GM04504 (cell line): ENCODE data around the gene FARP1.

Experiments used
- DNase-seq: peaks from one replicate; pipeline ENCODE4 v3.0.0-alpha.2; 2012; ENCODE audit warnings: low read depth

The FARP1 gene

DNA sequence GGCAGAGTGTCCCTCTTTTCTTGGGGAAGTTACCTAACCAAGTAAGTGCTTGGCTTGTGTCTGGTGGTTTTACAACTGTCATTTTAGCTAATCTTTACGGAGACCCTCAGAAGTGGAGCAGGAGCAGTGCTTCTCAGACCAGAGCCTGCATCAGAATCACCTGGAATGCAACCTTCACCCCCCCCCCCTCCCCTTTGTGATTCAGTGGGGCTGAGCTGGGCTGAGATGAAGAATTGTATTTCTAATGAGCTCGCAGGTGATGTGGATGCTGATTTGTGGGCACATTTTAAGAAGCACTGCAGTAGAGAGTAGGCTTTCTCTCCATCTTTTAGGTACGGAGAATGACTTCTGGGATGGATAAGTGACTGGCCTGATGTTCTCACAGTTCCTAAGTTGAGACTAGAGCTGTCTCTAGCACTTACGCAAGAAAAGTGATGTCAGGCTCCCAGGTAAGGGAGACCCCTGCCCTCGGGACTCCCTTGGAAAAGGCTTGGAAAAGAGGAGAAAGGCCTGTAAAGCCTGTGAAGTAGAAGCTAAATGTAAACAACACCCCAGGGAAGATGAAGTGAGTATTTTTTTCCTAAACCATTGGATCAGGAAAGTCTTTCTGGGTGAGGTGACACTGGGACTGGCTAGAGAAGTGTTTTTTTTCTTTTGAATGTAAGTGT is 57.5 kb downstream of the FARP1 start:
- DNase-seq: no peak

DNA sequence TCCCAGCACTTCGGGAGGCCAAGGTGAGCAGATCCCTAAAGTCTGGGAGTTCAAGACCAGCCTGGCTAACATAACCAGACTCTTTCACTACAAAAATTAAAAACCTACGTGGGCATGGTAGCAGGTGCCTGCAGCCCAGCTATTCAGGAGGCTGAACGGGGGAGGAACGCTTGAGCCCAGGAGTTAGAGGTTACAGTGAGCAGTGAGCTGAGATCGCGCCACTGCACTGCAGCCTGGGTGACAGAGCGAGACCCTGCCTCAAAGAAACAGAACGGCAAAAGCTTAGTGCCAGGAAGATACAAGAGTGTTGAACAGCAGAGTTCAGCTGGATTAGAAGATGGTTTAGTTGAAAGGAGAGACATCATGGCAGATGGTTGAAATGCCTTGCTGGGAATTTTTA is 58.3 kb downstream of the FARP1 start:
- DNase-seq: no peak

DNA sequence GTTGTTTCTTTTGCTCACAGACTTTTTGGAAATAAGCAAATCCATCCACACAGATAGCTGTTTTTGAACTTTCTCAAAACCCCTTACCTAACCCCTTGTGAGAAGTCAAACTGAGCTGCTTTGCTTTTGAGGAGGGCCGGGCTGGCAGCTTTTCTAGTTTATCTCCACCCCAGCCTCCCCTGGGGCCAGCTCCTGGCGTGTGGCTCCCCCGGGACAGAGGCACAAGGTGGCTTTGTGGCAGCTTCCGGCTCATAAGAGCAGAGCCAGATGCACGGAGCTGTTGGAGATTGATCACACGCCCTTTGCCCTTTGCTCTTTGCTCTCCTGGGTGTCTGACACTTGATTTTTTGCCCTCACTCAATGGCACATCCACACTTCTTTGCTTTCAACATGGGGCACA is 59.1 kb downstream of the FARP1 start:
- no peak for DNase-seq

DNA sequence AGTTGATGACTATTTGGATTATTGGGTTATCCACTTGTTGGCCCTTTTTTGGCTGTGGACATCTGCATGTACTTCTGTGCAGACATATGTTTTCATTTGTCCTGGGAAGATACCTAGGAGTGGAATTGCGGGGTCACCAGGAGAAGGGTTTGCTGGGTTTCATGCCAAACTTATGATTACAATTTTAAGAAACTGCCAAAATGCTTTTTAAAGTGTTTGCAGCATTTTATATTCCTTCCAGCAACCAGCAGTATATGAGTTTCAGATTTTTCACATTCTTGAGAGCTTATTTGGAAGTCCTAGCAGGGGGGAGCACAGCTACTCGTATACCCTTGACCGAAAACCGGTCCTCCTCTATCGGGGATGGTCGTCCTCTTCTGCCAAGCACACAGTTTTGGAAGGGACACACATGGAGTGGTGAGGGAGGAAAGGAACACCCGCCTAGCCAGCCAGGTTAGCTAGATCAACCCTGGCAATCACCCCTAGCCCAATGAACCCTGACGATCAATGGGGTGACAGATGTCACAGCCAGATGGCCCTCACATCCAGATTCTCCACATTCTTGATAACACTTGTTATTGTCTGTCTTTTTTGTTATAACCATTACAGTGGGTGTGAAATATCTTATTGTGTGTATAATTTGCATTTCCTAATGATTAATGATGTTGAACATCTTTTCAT is 60.9 kb downstream of the FARP1 start:
- peak; percentile 81 for DNase-seq

DNA sequence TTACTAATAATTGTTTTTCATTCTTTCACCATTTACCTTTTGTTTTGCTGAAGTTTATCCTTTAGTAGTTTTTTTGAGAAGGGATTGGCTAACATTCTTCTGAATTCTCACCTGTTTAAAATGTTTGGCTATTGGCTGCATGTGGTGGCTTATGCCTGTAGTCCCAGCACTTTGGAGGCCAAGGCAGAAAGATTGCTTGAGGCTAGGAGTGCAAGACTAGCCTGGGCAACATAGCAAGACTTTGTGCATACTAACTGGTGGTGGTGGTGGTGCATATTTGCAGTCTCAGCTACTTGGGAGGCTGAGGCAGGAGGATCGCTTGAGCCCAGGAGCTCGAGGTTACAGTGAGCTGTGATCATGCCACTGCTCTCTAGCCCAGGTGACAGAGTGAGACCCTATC is 61.7 kb downstream of the FARP1 start:
- DNase-seq: no peak

DNA sequence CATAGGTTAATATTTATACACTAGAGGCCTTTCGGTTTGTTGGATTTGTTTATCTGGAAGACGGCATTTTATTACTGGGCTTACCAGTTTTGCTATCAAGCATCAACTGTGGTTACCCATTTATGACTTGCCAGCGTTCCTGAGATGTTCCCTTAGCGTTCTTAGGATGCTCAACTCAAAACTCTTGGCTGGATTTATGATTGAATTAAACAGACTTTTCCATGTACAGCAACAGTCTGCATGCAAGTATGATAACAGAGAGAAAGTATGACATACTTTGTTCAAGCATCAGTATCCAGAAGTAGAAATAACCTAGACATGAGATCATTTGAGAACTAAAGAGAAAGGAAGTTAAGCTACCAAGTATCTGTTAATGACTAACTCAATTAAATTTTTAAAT is 64.1 kb downstream of the FARP1 start:
- peak; percentile 92 for DNase-seq

DNA sequence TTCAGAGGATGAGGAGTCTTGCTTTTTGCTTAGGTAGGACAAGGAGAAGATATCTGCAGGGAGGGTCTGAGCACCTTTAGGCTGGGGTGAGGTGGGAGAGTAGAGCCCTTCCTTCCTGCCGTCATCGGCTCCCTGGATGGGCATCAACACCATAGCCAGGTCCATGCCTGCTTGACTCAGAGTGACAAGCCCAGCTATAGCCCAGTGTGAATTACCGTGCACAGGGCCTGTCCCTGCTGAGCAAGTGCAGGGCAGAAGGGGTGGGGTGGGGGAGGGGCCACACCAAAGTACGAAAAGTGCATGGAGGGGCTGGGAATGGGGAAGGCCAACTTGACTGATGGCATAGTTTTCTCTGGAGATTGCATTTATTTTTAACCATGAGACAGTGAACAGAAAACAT is 64.5 kb downstream of the FARP1 start:
- DNase-seq: no peak

DNA sequence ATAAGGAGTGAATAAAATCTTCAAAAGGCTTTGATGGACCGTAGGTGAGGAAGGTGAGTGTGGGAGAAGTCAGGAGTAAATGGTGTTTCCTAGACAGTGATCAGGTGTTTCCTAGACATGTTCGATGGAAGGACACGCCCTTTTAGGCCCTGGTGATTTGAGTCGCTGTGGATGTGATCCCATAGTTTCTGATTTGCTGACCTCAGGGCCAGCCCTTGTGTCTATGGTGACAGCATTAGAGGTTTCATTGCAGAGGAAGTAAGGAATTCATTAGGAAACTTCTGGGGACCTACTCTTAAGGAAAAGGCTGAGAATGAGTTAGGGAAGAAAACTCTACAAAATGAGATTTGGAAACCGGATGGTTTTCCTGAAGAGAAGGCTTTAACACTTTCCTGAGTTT is 65.7 kb downstream of the FARP1 start:
- no peak for DNase-seq

DNA sequence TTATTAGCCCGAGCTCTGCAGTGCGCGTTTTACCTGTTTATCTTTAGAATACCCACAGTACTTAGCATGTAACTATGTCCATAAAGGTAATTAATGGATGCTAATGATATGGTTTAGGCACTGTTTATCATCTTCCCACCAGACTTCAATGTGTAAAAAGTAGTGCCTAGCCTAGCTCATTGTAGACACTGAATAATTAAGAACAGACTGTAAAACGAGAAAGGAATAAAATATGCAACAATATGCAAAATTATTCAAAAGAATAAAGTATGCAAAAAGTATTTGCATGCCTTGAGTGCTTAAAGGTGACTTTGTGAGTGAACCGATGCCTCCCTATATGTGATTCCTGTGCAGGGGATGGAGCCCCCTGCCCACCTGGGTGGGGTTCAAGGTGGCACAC is 69.9 kb downstream of the FARP1 start:
- no peak for DNase-seq

DNA sequence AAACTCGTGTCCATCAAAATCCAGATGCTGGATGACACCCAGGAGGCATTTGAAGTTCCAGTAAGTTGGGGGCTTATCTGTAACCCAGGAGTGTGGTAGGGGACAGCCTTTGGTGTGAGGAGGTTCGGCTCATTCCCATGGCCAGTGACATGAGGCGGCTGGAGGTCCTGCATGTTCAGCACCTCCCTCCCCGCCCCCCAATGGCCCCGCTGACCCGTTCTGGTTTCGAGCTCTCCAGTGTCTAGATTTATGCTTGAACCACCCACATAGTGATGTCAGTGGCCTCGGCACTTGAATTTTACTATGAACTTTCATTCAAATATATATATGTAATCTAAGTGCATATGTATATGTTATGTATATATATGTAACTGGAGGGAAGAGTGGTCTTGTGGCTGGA is 70.5 kb downstream of the FARP1 start:
- no peak for DNase-seq

DNA sequence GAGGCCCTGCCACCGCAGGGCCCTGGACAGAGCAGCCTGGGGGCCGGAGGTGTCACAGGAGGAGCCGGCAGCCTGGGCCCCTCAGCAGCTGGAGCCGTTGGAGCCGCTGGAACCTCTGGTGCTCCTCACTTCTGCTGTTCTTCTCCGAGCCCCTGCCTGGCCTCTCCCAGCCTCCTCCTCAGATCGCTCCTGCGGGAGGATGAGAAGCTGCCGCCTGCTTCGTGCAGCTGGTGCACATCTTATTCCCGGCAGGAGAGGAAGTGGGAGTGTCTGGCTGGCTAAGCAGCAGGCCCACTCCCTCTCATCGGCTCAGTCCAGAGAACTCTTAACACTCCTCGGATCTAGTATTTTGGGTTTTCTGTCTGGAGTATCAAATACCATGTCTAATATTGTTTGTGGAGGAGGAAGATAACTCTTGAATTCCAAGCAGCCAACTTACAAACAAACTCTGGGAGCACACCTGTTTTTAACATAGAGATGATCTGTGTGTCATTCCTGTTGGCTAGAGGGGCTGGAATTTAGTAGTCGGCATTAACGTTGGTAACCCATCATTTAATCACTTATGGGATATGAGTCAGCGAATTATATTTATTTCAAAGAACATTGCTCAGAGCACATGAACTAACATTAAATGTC is 71.2 kb downstream of the FARP1 start:
- peak; percentile 40 for DNase-seq

DNA sequence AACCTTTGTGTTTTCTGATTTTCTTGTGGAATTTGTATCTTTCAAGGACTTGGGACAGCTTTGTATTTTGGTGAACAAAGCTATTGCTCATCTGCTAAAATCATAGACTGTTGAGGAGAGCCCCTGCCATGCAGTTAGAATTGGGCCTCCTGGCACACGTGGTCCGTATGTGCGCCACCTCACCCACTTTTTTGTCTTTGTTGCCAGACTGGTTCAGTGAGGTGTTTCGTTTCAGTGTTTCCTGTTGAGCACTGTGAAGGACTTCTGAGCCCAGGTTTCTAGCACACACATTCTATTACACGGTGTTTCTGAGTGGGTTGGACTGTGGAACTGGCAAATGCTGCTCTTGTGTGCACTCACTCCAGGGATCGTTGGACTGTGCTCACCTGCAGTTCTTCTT is 71.8 kb downstream of the FARP1 start:
- DNase-seq: no peak

DNA sequence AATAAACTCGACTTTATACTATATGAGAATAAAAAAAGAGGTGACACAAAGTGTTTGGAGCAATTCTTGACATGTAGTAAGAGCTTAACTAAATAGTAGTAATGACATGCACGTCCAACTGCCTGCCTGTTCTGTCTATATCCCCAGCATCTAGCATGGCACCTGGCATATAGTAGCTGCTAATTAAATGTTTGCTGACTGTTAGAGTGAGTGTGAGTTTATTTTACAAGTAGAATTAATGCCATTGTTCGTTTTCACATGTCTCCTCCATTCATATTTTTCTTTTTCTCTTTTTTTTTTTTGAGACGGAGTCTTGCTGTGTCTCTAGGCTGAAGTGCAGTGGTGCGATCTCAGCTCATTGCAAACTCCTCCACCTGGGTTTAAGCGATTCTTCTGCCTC is 72.6 kb downstream of the FARP1 start:
- DNase-seq: no peak

DNA sequence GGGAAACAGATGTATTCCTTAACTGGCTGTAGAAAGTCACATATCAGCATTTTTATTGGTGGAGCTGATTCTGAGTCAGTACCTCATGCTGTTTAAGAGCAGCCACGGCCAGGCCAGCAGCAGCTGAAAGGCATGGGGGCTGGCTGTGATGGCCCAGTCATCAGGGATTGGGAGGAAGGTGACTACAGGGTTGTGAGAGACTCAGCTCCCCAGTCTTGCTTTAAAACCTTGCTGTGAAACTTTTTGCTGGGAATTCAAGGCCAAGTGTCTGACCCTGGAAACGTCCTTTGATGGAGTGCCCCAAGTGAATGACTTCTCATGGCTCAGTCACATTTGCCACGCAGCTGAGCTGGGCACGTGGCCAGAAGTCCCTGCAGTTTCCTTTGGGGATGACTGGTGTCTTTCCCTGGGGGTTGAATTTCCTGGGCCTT is 73.3 kb downstream of the FARP1 start:
- peak; percentile 88 for DNase-seq

DNA sequence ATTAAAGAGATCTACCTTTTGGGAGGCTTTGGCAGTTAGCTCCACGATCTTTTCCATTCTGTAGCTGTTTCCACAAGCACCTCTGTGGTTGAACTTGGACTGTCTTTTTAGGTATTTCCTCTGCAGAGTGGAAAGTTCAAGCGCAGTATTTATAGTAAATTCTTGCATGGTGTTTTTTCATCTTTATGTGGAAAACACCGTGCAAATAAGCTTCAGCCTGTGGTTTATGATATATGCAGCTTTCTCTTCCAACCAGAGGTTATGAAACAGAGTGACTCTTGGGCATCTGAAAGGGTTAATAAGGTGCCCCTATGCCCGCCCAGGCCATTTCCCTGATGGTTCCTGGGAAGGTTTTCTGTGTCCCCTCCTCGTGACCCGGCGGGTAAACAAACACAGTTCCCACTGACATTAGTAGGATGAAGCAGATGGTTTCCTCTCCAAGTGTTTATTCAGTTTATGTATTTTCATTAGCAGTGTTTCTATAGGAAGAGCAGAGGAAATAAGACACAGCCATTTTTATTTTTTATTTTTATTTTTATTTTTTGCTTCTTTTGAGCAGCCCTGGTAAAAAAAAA is 73.9 kb downstream of the FARP1 start:
- no peak for DNase-seq

DNA sequence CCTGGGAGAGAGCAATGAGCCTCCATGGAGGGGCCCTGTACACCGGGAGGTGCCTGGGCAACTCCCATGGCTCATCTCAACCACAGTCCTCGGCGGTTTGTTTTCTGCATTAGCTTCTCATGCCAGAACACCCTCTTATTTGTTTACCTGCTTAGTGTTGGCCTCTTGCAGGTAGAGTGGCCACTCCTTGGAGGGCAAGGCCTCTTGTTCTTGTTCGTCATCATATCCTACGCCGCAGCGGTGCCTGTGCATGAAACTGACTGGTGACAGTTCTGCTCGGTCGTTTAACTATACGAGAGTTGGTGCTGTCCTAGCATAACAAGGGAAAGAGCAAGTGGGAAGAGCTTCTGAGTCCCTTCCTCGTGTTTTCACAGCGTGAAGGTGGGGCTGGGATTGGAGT is 74.7 kb downstream of the FARP1 start:
- no peak for DNase-seq

DNA sequence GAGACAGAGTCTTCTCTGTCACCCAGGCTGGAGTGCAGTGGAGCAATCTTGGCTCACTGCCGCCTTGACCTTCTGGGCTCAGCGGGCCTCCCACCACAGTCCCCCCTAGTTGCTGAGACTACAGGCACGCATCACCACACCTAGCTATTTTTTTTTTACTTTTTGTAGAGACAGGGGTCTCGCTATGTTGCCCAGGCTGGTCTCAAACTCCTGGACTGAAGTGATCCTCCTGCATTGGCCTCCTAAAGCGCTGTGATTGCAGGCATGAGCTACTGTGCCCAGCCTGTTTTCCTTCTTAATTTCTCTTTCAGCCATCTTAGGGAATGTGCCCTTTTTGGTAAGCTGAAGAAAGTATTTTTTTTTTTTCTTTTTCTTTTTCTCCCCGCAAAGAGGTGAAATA is 76.8 kb downstream of the FARP1 start:
- no peak for DNase-seq

DNA sequence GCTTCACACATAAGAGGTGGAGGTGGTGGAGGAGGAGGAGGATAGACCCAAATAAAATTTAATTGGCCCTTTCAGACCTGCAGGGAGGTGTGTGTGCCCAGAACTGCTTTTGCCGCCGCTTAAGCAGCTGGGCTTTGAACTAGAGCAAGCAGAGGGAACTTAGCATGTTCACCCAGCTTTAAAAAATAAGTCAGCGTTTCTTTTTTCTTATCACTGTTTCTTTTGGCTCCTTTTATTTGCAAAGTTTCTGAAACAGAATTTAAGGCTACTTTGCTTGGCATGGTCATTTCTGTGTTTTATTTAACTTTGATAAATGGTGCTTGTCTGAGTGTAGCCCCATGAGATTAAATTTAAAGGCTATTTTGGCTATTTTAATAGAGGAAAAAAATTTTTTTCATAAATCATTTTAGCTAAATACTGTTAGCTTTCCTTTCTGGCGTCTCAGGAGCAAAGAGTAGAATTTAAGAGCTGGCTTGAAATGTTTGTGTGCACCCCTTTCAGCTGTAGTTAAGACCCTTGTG is 77.4 kb downstream of the FARP1 start:
- no peak for DNase-seq

DNA sequence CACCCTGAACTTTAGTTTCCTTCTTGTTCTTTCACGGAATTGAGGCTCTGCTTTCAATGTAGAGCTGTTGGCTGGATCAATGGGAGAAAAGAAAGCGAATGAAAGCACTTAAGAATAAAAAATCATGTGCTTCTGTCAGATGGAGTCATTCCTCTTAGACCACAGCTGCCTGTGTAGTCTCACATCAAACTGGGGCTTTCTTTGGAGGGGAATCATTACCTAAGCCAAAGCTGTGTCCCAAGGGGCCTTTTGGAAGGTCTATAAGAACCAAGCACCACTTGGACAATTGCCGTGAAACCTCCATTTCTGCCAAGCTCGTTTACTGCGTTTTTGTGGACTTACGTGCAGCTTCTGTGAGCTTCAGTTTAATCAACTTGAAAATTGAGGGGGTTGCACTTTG is 78.3 kb downstream of the FARP1 start:
- DNase-seq: no peak

DNA sequence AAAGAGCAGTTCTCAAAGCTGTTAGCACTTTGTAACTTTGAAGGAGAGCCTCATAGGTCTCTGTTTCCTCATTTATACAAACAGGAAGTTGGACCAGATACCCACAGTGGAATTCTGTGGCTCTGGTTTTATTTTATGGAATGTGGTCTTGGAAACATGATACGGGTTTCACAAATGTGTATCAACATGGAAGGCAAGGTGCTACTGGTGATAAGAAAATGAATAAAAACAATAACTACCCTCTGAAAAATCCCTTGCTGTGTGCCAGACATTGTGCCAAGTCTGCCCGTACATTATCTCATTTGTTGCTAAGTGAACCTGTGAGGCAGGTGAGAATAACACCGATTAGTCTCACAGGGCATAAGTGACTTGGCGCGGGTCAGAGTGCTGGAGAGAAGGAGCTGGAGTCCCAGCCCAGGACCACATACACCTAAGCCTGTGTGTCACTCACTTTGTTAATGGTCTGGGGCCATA is 79.2 kb downstream of the FARP1 start:
- peak; percentile 26 for DNase-seq

DNA sequence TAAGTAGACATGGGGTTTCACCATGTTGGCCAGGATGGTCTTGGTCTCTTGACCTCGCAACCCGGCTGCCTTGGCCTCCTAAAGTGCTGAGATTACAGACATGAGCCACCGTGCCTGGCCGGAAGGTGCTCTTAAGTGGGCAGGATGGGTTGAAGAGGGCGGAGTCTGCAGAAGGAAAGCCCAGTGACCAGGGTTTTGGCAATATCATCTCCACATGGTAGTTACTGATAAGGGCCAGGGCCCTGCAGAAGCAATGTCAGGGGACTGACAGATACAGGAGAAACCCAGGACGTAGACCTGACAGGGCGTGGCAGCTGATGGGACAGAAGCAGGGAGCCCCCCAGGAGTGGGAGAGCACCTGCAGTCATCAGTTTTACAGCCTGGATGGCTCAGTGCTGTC is 79.9 kb downstream of the FARP1 start:
- no peak for DNase-seq

DNA sequence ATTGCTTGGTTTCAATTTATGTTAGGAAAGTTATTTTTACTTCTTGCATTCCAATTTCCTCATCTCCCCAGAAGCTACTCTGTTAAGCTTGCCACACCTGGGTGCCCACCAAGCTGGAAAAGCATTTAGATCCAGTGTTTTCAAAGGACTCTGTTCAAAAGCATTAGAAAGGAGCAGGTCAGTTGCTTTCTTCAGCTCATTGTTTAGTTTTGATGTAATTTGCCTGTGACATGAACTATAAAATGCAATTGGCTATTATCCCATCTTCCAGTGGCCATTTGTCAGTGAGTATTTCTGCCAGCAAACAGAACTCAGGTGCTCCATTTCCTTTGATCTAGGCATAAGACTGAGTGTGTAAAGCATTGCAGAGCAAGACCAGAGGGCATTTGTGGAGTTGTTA is 80.8 kb downstream of the FARP1 start:
- DNase-seq: no peak

DNA sequence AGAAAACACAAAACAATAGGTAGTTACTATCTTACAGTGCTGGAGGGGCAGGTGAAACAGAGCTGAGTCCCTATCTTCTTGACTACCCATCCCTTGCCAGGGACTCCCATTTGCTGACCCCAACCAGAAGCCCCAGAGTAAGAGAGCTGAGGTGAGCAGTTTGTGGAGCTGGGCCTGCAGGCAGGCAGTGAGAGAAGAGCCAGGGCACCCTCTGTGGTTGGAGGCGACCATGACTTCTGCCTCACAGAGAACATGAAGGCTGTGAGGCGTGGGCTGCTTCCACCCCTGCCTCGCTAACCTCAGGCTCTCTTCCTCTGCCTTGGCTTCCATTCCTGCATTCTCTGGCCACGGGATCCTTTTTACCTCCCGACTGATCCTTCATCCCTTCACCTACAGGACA is 81.7 kb downstream of the FARP1 start:
- no peak for DNase-seq
